ENCODE data around the gene YPEL1.

- no peak for TF ChIP-seq EP300 (IDR thresholded peaks at IDR 0.05; ENCODE audit: low read depth)
- no peak for TF ChIP-seq CTCF (IDR thresholded peaks at IDR 0.05)
- no peak for TF ChIP-seq POLR2A (IDR thresholded peaks at IDR 0.05)
Observed at GRCh38 chr22:21674638-21675245, 60.9 kb downstream of the YPEL1 start.
